PC-9 (cell line): Measurements from ENCODE around the gene TIAM2. TPM values are rescaled to one million over a fixed set of nuclear protein-coding genes. Genes with fewer than 3 reads are reported as not detected.
A peak's percentile ranks its signal among the peaks of the same experiment; 100 is the strongest.

Source experiments
- BruUV-seq: library from RNA; stranded (reverse); fragments of 400-500 nt; replicated peaks from 2 replicates; lab custom pipeline; 2021; lab: Mats Ljungman, UMichigan
- CTCF ChIA-PET: fragments of 300-600 bp; sonication (Branson Sonifier 250); formaldehyde crosslinking; loops from one replicate; lab custom pipeline; 2022; ENCODE audit warnings: antibody characterized with exemption; lab: Charles Lee
- POLR2A ChIA-PET: fragments of 300-600 bp; sonication (Branson Sonifier 250); formaldehyde crosslinking; loops from one replicate; lab custom pipeline; 2022; ENCODE audit warnings: antibody characterized with exemption; ENCODE audit not compliant: unreplicated experiment; lab: Charles Lee
- DNase-seq, 2 experiments: peaks; one replicate each; pipeline versions ENCODE4 v3.0.0 to v3.0.0-alpha.2; 2015 to 2022; ENCODE audit warnings: mixed read lengths in 1 of 2
- H2AFZ ChIP-seq: fragments of 200-600 bp; sonication (generic); 2 replicates; pipeline ENCODE4 v1.8.1; 2017; ENCODE audit warnings: antibody characterized with exemption
- H3F3A ChIP-seq: fragments of 200-600 bp; sonication (generic); 2 replicates; pipeline ENCODE4 v1.8.1; 2017; ENCODE audit warnings: antibody characterized with exemption, mild to moderate bottlenecking, low read depth; ENCODE audit not compliant: insufficient read depth
- H3K27ac ChIP-seq: fragments of 200-600 bp; sonication (generic); 2 replicates; pipeline ENCODE4 v1.6.1; 2016; ENCODE audit warnings: mixed run types
- H3K27me3 ChIP-seq: fragments of 200-600 bp; sonication (generic); 2 replicates; pipeline ENCODE4 v1.6.1; 2016; ENCODE audit warnings: low read depth, mixed run types; ENCODE audit not compliant: insufficient read depth
- H3K36me3 ChIP-seq: fragments of 200-600 bp; sonication (generic); 2 replicates; pipeline ENCODE4 v1.6.1; 2016; ENCODE audit warnings: low read depth, mixed run types
- H3K4me1 ChIP-seq: fragments of 200-600 bp; sonication (generic); replicated peaks from 2 replicates; pipeline ENCODE4 v1.6.1; 2016; ENCODE audit warnings: mixed run types; ENCODE audit not compliant: insufficient read depth
- H3K4me2 ChIP-seq: fragments of 200-600 bp; sonication (generic); 2 replicates; pipeline ENCODE4 v1.6.1; 2017; ENCODE audit warnings: mixed run types
- H3K4me3 ChIP-seq: fragments of 200-600 bp; sonication (generic); 2 replicates; pipeline ENCODE4 v1.6.1; 2016; ENCODE audit warnings: mixed run types
- H3K79me2 ChIP-seq: fragments of 200-600 bp; sonication (generic); 2 replicates; pipeline ENCODE4 v1.6.1; 2017; ENCODE audit warnings: low read depth, mixed run types
- H3K9me2 ChIP-seq: fragments of 200-600 bp; sonication (generic); 2 replicates; pipeline ENCODE4 v1.8.1; 2017; ENCODE audit warnings: mild to moderate bottlenecking; ENCODE audit not compliant: insufficient read depth
- H3K9me3 ChIP-seq: fragments of 200-600 bp; sonication (generic); 2 replicates; pipeline ENCODE4 v1.8.1; 2016; ENCODE audit warnings: low read depth; ENCODE audit not compliant: insufficient read depth
- H4K20me1 ChIP-seq: fragments of 200-600 bp; sonication (generic); 2 replicates; pipeline ENCODE4 v1.8.1; 2017; ENCODE audit not compliant: insufficient read depth
- CTCF ChIP-seq: fragments of 200-600 bp; sonication (generic); conservative IDR thresholded peaks from 2 replicates; pipeline ENCODE4 v1.6.1; 2017; ENCODE audit warnings: mixed run types, antibody characterized with exemption, mild to moderate bottlenecking, moderate library complexity
- EZH2 ChIP-seq: fragments of 200-600 bp; sonication (generic); IDR thresholded peaks from 2 replicates; pipeline ENCODE4 v1.8.0; 2017; ENCODE audit warnings: antibody characterized with exemption, low read depth
- intact Hi-C: fragments of 100-400 bp; cut with micrococcal nuclease; formaldehyde crosslinking; loops from one replicate; pipeline ENCODE4 v1.10.0; 2022; ENCODE audit not compliant: unreplicated experiment
- total RNA-seq: library from RNA; stranded (reverse); gene quantifications from 2 replicates; pipeline ENCODE4 v1.2.3, GENCODE V29; 2021

TIAM2 gene
- total RNA-seq, 1 experiment from 2014 or later, result 11.4 TPM

GRCh38 chr6:154989448-154989847 lies 5.7 kb upstream of the TIAM2 start:
- H3K36me3 ChIP-seq, result no peaks in the 10 kb centered on the region
- H3K4me1 ChIP-seq, result no peaks in the 10 kb centered on the region
- H3F3A ChIP-seq, result no peaks in the 10 kb centered on the region
- intact Hi-C loops, result no loop called here
- TF ChIP-seq CTCF (no peak), EZH2 (no peak)
- H3K9me2 ChIP-seq, result no peaks in the 10 kb centered on the region
- no peak overlapping the region for H3K27ac ChIP-seq
- H2AFZ ChIP-seq, result no peak overlapping the region
- no peaks in the 10 kb centered on the region for H4K20me1 ChIP-seq
- POLR2A ChIA-PET, result no interaction called here
- DNase-seq, result no peak
- no peaks in the 10 kb centered on the region for H3K9me3 ChIP-seq
- no peaks in the 10 kb centered on the region for H3K79me2 ChIP-seq
- H3K4me2 ChIP-seq, result no peak overlapping the region
- H3K4me3 ChIP-seq, result no peak overlapping the region
- no peaks in the 10 kb centered on the region for H3K27me3 ChIP-seq
- BruUV-seq, result no TSS peak
- CTCF ChIA-PET, result no interaction called here

DNA sequence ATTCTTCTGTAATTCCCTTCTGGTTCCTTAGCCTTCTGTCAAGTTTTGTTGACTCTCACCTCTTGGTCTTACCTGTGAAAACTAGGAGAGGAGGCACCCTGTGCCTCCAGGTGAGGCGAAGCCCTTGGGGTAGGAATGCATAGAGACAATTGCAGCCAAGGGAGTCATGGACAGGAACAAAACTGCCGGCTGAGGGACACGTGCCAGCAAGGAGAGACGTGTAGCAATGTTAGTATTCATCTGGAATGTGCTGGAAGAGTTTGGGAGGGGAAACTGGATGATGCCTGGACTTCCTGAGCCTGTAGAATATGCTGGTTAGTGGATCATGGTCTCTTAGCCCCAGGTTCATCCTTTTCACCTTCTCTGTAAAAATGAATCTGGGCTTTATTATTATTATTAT lies 3.9 kb upstream of the TIAM2 start:
- Histone ChIP-seq H3K9me3 (no peaks in the 10 kb centered on the region), H2AFZ (no peak overlapping the region), H3K27me3 (peaks cover 13% of the 10 kb centered on the region), H3K4me3 (no peak overlapping the region), H3F3A (no peaks in the 10 kb centered on the region; the same call in 1 of the 2 replicates), H4K20me1 (no peaks in the 10 kb centered on the region), H3K79me2 (no peaks in the 10 kb centered on the region), H3K36me3 (no peaks in the 10 kb centered on the region), H3K9me2 (no peaks in the 10 kb centered on the region), H3K4me1 (peaks cover 7% of the 10 kb centered on the region; the same call in 1 of the 2 replicates), H3K4me2 (no peak overlapping the region), H3K27ac (no peak overlapping the region)
- TF ChIP-seq EZH2, result no peak
- TF ChIP-seq CTCF, result no peak
- BruUV-seq, result no TSS peak
- POLR2A ChIA-PET, result interaction anchor here (0.7 kb wide), 1 partner anchor 20 kb away, joined by 5 read pairs; no protein-coding TSS in a partner anchor
- DNase-seq, result no peak
- intact Hi-C loops, result no loop called here
- CTCF ChIA-PET, result no interaction called here

GRCh38 chr6:154993026-154993425 lies 2.1 kb upstream of the TIAM2 start:
- Histone ChIP-seq H4K20me1 (no peaks in the 10 kb centered on the region), H3K27ac (no peak overlapping the region), H2AFZ (no peak overlapping the region), H3K4me2 (no peak overlapping the region), H3K79me2 (no peaks in the 10 kb centered on the region), H3F3A (no peaks in the 10 kb centered on the region; the same call in 1 of the 2 replicates), H3K9me3 (no peaks in the 10 kb centered on the region), H3K27me3 (peaks cover 19% of the 10 kb centered on the region), H3K36me3 (no peaks in the 10 kb centered on the region), H3K4me1 (peaks cover 17% of the 10 kb centered on the region), H3K9me2 (no peaks in the 10 kb centered on the region), H3K4me3 (no peak overlapping the region)
- POLR2A ChIA-PET, result no interaction called here
- intact Hi-C loops, result no loop called here
- TF ChIP-seq CTCF, result no peak
- TF ChIP-seq EZH2, result no peak
- CTCF ChIA-PET, result no interaction called here
- DNase-seq, result peak in 1 of 2 experiments; percentile 37
- no TSS peak for BruUV-seq
